H1 (cell line): ENCODE measurements around the gene RRAD. TPM values are rescaled to one million over a fixed set of nuclear protein-coding genes. Genes with fewer than 3 reads are reported as not detected.

Experiments
- CHD7 ChIP-seq: fragments of 300-600 bp; sonication (generic); IDR thresholded peaks from 2 replicates; pipeline ENCODE4 v1.7.1; 2012; ENCODE audit warnings: low read length, moderate library complexity, mild to moderate bottlenecking, inconsistent platforms; ENCODE audit not compliant: insufficient replicate concordance
- E2F6 ChIP-seq: IDR thresholded peaks from 2 replicates; pipeline ENCODE4 v1.6.1; 2012; ENCODE audit warnings: inconsistent platforms
- EZH2 ChIP-seq: fragments of 200-600 bp; sonication (generic); IDR thresholded peaks from 2 replicates; pipeline ENCODE4 v1.7.1; 2012; ENCODE audit warnings: low read depth, mild to moderate bottlenecking, moderate library complexity, low read length, inconsistent platforms; ENCODE audit not compliant: severe bottlenecking
- GTF2F1 ChIP-seq: IDR thresholded peaks from 2 replicates; pipeline ENCODE4 v1.6.1; 2012; ENCODE audit warnings: low read depth, low read length, improper control_type of control experiment, borderline replicate concordance
- KDM4A ChIP-seq: IDR thresholded peaks from one replicate; pipeline ENCODE4 v1.7.1; 2012; ENCODE audit warnings: low read depth, mild to moderate bottlenecking, moderate library complexity, low read length, inconsistent platforms; ENCODE audit not compliant: severe bottlenecking
- POLR2A ChIP-seq, 2 experiments: IDR thresholded peaks; 1 replicate in 1 of 2; 2 replicates in 1 of 2; pipeline ENCODE4 v1.6.1; 2011; ENCODE audit warnings: low read depth in 2 of 2, low read length in 2 of 2, mild to moderate bottlenecking in 2 of 2; ENCODE audit errors: control extremely low read depth in 1 of 2
- RBBP5 ChIP-seq: IDR thresholded peaks from 2 replicates; pipeline ENCODE4 v1.7.1; 2012; ENCODE audit warnings: low read depth, mild to moderate bottlenecking, inconsistent platforms, low read length, moderate library complexity, borderline replicate concordance
- TEAD4 ChIP-seq: IDR thresholded peaks from 2 replicates; pipeline ENCODE4 v1.6.1; 2012; ENCODE audit warnings: low read depth, low read length, inconsistent platforms, mixed read lengths
- polyA plus RNA-seq, 7 experiments: library from polyadenylated mRNA; depleted of rRNA in 3 of 7; stranded (reverse) in 5 of 7; unstranded in 2 of 7; fragments of >200 nt in 5 of 7; fragments of 200-250 nt in 2 of 7; gene quantifications; 1 replicate in 5 of 7; 2 replicates in 1 of 7; 4 replicates in 1 of 7; pipeline versions ENCODE4 v1.2.1 to v1.2.3, GENCODE V29; 2011 to 2013; ENCODE audit warnings: missing spikeins in 2 of 7, mixed read lengths in 2 of 7
- total RNA-seq: library from RNA; stranded (reverse); fragmentation: NEBNext Ultra II Directional; extraction: Animal tissue kit (Norgen Biotek cat#: 25700); gene quantifications from 2 replicates; pipeline ENCODE4 v1.2.1, GENCODE V29; 2021

Gene RRAD
- total and polyA plus RNA-seq, 2 of the 8 experiments (the other 6 are each of a cell fraction or from before 2014, with no cell fraction given), result 0.17 TPM; not detected in 1

DNA sequence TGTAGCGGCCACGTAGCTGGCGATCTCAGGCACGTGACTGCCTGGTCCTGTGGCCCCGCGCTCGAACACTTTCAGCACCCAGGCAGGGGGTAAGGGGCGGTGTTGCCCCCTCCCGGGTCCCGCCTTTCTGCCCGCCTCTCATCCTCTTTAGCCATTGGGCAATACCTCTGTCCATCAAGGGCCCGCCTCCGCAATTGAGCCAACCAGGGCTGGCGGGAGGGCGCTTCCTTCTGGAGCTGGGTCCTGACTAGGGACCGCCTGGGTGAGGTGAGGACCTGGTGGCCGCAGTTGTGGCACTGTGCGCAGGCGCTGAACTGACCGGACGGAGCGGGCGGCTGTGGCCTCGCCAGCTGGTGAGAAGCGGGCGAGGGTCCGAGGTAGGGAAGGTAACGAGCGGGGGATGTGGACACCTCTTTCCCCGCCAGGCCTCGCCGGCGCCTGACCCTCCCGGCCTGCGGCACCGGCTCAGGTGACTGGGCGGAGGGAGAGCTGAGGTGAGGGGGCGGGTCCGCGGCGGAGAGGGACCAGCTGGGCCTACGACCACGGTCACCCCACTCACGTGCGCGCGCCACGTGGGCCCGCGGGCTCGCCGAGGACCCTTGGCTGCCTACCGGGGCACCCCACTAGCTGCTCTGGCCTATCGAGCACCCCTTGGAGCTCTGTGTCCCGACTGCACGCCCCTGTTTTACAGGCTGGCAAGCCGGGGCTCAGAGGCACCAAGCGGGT lies 44.9 kb downstream of the RRAD start, which contains the start of gene PDP2 (continued):
- TF ChIP-seq E2F6 (peak; percentile 95), GTF2F1 (no peak), EZH2 (no peak), KDM4A (peak; percentile 98), CHD7 (no peak), TEAD4 (peak; percentile 24; the same call in 1 of the 2 replicates), RBBP5 (0 out of 2 replicates have a peak, but pooled peaks have one; percentile 72), POLR2A (IDR thresholded peaks at IDR 0.05; ENCODE audit: control extremely low read depth in 1 of 2, low read depth in 2 of 2, low read length in 2 of 2) (peak; percentile 51 to 67)
